Measurements from ENCODE around the gene FGF8. TPM values are rescaled to one million over a fixed set of nuclear protein-coding genes. Genes with fewer than 3 reads are reported as not detected.

The FGF8 gene
- total and polyA plus RNA-seq, 12 donors = 0.20 TPM; not detected in 11

- WGBS, 2 donors = 0% methylated on average over 47 of the region's 47 CpGs
- peak; percentile 97 for DNase-seq
- H3K36me3 ChIP-seq = peaks cover 0 to 2% (median 0%) of the 10 kb centered on the region in 9 donors
- intact Hi-C loops (cut with DNase I) = loop anchor here in 1 of 10 donors (5.0 kb wide), 1 partner anchor 36 kb away; the partner anchor contains the start of gene NPM3
- no peaks in the 10 kb centered on the region for H3K9me3 ChIP-seq
- peak within 1 kb of the TSS; percentile 92 to 98 (median 96) for H3K27ac ChIP-seq
- peak; percentile 92 to 96 (median 95) for ATAC-seq
- TF ChIP-seq, protein P1, sequence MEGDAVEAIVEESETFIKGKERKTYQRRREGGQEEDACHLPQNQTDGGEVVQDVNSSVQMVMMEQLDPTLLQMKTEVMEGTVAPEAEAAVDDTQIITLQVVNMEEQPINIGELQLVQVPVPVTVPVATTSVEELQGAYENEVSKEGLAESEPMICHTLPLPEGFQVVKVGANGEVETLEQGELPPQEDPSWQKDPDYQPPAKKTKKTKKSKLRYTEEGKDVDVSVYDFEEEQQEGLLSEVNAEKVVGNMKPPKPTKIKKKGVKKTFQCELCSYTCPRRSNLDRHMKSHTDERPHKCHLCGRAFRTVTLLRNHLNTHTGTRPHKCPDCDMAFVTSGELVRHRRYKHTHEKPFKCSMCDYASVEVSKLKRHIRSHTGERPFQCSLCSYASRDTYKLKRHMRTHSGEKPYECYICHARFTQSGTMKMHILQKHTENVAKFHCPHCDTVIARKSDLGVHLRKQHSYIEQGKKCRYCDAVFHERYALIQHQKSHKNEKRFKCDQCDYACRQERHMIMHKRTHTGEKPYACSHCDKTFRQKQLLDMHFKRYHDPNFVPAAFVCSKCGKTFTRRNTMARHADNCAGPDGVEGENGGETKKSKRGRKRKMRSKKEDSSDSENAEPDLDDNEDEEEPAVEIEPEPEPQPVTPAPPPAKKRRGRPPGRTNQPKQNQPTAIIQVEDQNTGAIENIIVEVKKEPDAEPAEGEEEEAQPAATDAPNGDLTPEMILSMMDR (IDR thresholded peaks at IDR 0.05) = no peak
- H3K27me3 ChIP-seq = no peaks in the 10 kb centered on the region
- peak within 1 kb of the TSS; percentile 82 to 100 (median 96) for H3K4me3 ChIP-seq
- peaks cover 3 to 45% (median 35%) of the 10 kb centered on the region in 9 donors for H3K4me1 ChIP-seq
Measured at GRCh38 chr10:101818119-101818871, 42.4 kb upstream of the FGF8 start, which contains the start of gene OGA. OGA (minus strand) TSS chr10:101818444; CDS start chr10:101818022, 422 bp downstream.

DNA sequence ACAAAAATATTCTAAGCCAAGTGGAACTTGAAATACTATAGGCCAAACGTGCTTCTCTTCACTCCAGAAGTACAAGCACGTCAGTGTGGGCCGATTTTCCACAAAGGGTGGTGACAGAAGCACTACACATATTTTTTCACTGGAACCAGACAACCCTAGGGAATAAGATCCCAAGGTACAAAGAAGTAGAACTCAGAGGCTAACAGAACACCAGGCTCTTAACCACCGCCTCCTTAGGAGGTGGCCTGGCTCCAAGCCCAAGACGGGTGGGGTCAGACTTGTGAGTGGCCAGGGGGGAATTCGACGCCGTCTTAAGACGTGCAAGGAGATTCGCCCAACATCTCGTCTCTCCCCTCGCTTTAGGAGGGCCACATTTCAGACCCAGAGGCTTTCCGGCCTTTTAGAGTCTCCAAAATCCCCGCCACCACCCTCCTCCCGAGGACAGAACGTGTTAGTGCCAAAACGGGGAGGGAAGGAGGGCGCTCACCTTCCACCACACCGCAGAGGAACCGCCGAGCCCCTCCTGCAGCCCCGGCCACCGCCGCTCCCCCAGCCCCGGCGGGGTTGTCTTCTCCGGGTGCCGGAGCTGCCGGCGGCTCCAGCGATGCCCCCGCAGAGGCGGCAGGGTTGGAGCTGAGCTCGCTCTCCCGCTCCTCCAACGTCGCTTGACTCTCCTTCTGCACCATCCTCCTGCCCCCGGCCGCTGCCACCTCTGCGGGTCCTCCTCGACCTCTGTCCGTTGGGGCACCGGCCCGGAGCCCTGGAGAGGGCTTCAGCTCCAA, 41.6 kb upstream of the FGF8 start:
- TF ChIP-seq, protein P1 (IDR thresholded peaks at IDR 0.05) = no peak
- 0% methylated on average over 44 of the region's 44 CpGs for WGBS, 2 donors
- ATAC-seq (peak; percentile 38 to 74 (median 62)), DNase-seq (peak; percentile 88 to 90)
- Histone ChIP-seq H3K27ac (peak overlapping the region; percentile 92 to 98 (median 96)), H3K4me3 (peak overlapping the region; percentile 82 to 100 (median 96)), H3K9me3 (no peaks in the 10 kb centered on the region), H3K36me3 (peaks cover 0 to 9% (median 0%) of the 10 kb centered on the region in 9 donors), H3K27me3 (no peaks in the 10 kb centered on the region), H3K4me1 (peaks cover 3 to 53% (median 42%) of the 10 kb centered on the region in 9 donors)
- intact Hi-C loops (cut with DNase I) = loop anchor here in 1 of 10 donors (5.0 kb wide), 1 partner anchor 35 kb away; the partner anchor contains the start of gene NPM3

DNA sequence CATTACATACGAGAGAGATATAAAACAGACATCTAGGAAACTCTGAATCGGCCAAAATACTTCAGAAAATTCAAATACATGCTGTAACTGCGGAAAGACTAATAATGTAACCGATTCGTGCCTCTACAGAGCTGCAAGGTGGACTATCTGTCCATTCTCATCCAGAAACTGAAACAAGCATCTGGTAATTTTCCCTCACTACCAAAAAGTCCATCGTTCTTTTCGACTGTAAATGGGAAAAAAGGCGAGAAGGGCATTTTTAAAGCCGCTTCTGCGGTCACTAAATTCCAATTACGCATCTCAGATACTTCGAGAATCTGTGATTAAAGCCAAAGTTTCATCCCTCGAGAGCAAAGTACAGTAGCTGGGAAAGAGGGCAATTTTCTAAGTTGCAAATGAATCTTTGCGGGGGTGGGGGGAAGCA, 41.0 kb upstream of the FGF8 start:
- intact Hi-C loops (cut with DNase I) = loop anchor here in 1 of 10 donors (5.0 kb wide), 1 partner anchor 35 kb away; the partner anchor contains the start of gene NPM3
- Histone ChIP-seq H3K27me3 (no peaks in the 10 kb centered on the region), H3K36me3 (peaks cover 0 to 15% (median 0%) of the 10 kb centered on the region in 9 donors), H3K4me3 (peak overlapping the region; percentile 82 to 100 (median 96)), H3K9me3 (no peaks in the 10 kb centered on the region), H3K27ac (peak overlapping the region; percentile 18 to 98 (median 95)), H3K4me1 (peaks cover 3 to 59% (median 48%) of the 10 kb centered on the region in 9 donors)
- DNase-seq (no peak), ATAC-seq (no peak)
- TF ChIP-seq, protein P1 (IDR thresholded peaks at IDR 0.05) = no peak
- WGBS, 2 donors = 0 to 1% methylated on average over 14 of the region's 14 CpGs

DNA sequence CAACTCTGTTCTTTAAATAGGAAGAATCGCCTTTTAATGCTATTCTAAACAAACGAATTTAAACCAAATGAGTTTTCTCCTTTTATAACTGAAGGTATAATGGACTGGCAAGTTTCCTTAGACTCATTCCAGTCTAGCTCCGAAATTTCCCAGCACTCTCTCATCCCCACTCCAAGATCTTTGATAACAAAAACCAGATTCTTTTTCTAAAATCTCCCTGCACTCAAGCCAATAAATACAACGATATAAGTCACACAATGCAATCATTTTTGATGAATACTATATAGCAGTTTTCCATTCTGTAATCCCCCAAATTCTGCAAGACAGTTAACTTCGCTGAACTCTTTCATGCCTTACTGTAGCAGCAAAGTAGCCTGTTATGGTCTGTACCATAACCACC, 40.5 kb upstream of the FGF8 start:
- peaks cover 3 to 64% (median 51%) of the 10 kb centered on the region in 9 donors for H3K4me1 ChIP-seq
- no peaks in the 10 kb centered on the region for H3K27me3 ChIP-seq
- TF ChIP-seq, protein P1 (IDR thresholded peaks at IDR 0.05) = no peak
- ATAC-seq = no peak
- H3K36me3 ChIP-seq = peaks cover 0 to 21% (median 0%) of the 10 kb centered on the region in 9 donors
- intact Hi-C loops (cut with DNase I) = loop anchor here in 1 of 10 donors (5.0 kb wide), 1 partner anchor 34 kb away; the partner anchor contains the start of gene NPM3
- H3K4me3 ChIP-seq = peak overlapping the region; percentile 82 to 100 (median 96)
- H3K9me3 ChIP-seq = no peaks in the 10 kb centered on the region
- peak overlapping the region in 8 of 10 donors; percentile 18 to 98 (median 95) for H3K27ac ChIP-seq
- DNase-seq = no peak
- WGBS, 2 donors = 0 to 2% methylated on average over 5 of the region's 5 CpGs
